ENCODE results near the gene TPRG1.

Gene TPRG1

GRCh38 chr3:189330066-189330465, 158.3 kb downstream of the TPRG1 start:
- no peak overlapping the region for H3K27ac ChIP-seq
- TF ChIP-seq CTCF (conservative IDR thresholded peaks at IDR 0.05) = no peak
- TF ChIP-seq ZFX (IDR thresholded peaks at IDR 0.05) = no peak

GRCh38 chr3:189331002-189331418, 159.2 kb downstream of the TPRG1 start:
- no peak overlapping the region for H3K27ac ChIP-seq
- TF ChIP-seq ZFX (IDR thresholded peaks at IDR 0.05) = no peak
- TF ChIP-seq CTCF (conservative IDR thresholded peaks at IDR 0.05) = no peak

DNA sequence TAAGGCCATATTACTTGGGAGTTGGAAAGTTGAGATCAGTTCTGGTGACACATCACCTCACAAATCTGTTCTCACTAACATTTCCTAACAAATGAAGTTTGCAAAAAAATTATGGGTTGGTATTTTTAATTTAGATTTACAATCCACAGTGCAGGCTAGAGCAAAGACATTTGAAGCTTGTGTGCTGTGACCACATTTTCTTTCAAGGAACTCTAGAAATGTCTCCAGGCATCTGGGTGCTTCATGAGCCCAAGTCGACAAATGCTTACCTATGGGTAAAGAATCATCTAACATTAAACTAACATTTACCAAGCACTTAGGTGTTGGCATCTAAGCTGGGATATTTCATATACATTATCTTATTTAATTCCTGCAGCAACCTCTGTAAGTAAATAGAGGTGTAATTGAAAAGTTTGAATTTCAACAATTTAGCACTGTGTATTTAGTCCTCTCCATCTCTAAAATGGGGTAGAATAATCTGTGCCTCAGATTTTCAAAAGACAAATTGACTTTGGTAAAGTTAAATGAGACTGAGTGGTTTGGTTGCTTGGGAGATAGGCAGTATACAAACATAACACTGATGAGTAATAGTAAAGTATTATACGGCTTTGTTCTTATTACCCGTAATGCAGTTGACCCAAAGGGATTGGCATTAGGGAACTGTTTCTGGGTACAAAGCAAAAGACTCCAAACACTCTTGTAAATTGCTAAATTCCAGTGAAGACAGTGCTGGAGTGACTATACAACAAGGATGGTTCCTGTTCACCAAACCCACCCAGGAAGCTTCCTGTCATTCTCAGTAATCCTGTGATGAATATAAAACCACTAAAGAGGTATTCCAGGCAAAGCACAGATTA, 162.5 kb downstream of the TPRG1 start:
- H3K27ac ChIP-seq = no peak overlapping the region
- TF ChIP-seq CTCF (conservative IDR thresholded peaks at IDR 0.05) (no peak), ZFX (IDR thresholded peaks at IDR 0.05) (no peak)

- H3K27ac ChIP-seq = no peak overlapping the region
- 0 out of 2 replicates have a peak, but pooled peaks have one; percentile 7 for TF ChIP-seq CTCF (conservative IDR thresholded peaks at IDR 0.05)
- no peak for TF ChIP-seq ZFX (IDR thresholded peaks at IDR 0.05)
Measured at GRCh38 chr3:189337673-189338091, 165.9 kb downstream of the TPRG1 start.

DNA sequence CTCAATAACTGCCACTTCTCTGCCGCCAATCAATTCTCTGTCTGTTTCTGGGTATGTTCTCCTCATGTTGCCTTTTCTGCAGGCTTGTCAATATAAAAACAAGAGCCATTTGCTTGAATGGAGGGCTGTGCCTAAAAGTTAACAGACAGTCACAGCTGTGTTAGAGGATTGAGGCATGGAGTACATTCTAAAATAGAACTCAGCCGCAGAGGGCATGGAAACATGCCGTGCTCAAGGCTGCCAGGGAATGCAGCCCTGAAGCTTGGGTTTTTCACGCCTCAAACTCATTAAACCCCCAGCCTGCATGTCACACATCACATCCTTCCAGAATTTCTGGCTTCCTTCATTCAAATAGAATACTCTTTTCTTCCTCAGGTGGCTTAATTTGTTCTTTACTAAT, 166.6 kb downstream of the TPRG1 start:
- TF ChIP-seq ZFX (IDR thresholded peaks at IDR 0.05) (no peak), CTCF (conservative IDR thresholded peaks at IDR 0.05) (no peak)
- H3K27ac ChIP-seq = no peak overlapping the region

DNA sequence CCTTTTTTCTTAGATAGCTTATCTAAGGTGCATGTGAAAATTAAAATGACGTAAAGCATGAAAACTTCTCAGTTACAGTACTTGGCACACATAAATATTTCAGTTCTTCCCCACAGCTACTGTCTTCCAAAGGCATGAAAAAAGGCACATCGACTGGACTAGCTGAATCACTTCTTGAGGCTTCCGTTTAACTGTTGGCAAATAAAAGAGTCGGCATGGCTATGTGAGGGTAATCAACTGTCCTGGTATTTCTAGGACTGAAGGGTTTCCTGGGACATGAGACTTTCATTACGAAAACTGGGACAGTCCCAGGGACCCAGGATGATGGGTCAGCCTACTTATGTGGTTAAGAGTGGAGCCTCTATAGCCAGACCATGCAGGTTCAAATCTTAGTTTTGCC, 168.2 kb downstream of the TPRG1 start:
- no peak overlapping the region for H3K27ac ChIP-seq
- TF ChIP-seq ZFX (IDR thresholded peaks at IDR 0.05) (no peak), CTCF (conservative IDR thresholded peaks at IDR 0.05) (no peak)

DNA sequence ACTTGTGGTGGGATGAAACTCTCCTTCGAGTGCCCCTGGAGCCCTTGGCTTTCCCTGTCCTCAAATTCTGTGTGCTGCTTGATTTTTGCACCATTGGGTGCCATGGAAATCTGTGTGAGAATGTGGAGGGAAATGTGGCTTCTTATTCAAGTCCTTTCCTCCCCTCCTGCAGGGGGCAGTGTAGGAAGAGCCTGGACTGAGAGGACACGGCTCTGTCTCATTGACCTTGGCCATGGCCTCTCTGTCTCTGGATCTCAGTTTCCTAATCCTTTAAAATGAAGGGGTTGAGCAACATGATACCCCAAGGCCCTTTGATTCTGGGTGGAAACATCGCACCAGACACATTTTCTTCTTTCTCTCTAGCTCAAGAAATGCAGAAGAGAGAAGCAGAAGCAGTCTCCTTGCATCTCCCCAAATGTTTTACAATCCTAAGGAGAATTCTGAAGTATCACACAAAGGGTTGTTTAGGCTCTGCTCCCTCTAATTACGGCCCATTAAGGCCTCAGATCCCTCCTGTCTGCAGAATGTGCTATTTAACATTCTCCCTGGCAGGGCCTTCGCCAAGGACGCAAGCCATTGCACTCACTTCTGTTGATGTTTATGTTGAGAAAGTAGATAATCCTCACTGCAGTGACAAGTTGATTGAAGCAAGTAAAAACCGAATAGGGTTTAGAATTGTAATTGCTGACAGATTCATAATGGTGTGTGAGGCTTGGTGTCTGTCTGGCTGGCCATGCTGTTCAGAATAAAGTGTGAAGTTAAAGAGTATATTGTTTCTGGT, 169.1 kb downstream of the TPRG1 start:
- TF ChIP-seq ZFX (IDR thresholded peaks at IDR 0.05) (no peak), CTCF (conservative IDR thresholded peaks at IDR 0.05) (peak; percentile 53)
- H3K27ac ChIP-seq = no peak overlapping the region
